GM18870 (cell line): ENCODE results near the gene PVALEF.

Experiments used
- ATAC-seq: cut with Tn5 transposase; IDR thresholded peaks from one replicate; pipeline ENCODE4 v1.9.1; 2021; ENCODE audit warnings: moderate library complexity; ENCODE audit not compliant: unreplicated experiment

The PVALEF gene

DNA sequence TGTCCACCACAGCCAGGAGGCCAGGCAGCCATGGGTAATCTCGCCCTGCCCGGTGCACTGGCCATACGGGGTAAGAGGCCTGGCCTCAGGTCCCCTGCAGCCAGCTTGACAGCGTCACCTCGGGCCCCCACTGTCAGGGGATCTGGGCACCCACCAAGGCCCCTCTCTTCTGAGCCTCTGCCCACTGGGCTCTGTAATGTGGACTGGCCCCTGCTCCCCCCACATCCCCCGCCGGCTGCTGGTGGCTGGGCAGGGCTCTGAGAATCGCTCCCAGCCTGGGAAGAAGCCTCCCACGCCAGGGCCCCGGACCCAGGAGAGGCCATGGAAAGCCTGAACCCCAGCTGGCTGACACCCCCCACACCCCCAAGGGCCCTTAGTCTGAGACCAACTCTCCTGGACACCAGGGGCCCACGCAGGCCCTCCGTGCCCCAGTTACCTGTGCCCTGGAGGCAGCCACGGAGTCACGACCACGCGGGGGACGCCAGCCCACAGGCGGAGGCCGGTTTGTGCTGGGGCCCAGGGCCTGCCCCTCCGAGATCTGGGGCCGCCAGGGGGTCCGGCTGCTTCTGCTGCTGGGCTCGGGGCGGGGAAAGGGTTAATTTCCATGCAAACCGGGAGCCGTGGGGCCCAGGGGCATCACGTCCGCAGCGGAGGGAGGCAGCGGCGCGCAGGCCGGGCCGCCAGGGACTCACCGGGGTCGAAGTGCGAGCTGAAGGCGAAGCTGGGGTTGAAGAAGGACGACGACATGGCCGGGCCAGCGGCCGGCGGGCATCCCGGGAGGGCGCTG lies at the start of gene PVALEF:
Gene PVALEF, plus strand, starts transcription at position 262 of the 787 bp plus-strand sequence. CDS start 15,720 bp downstream, outside the sequence.
- no peak for ATAC-seq

DNA sequence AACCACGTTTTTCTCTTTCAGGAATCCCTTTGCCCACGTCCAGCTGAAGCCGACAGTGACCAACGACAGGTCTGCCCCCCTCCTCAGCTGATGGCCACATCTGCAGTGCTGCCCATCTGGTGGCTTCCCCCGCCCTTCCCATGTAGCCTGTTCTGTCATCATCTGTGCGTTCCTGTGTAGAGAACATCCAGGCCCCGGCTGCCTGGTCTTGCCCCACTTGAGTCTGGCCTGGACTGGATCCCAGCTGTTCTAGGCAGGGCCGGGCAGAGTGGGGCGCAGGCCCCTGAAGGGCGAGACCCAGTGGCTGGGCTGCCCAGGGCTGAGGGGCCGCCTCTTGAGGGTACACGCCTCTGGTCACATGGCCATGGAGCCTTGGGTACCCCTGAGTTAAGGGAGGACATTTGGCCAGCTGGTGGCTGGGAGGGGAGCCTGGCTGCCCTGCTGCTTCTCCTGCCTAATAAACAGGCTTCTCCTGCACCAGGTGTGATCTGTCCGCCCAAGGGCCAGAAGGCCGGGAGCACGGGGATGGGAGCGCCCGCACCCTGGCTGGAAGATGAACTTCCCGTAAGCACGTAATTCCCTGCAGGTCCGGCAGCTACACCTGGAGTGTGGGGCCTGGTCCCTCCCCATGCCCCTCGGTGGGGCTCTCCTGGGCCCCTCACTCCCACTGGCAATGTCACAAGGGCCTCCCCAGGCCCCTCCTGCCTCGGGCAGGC lies 49.4 kb upstream of the PVALEF start:
- no peak for ATAC-seq

DNA sequence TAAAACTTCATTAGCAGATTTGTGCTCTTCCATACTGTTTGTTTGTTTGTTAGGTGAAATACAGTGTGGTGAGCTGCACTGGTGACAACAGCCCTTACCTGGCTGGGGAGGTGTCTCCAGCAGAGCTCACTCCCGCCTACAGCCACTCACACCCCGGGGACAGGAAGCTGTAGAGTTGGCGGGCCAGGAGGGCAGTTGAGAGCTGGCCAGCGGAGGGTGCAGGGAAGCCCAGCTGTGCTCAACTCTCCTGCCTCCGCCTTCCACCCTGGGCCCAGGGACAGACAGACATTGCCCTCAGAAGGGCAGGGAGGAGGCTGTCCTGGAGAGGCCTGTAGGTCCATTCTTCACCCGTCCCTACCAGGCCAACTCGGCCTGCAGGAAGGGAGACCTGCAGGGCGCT lies 48.6 kb upstream of the PVALEF start:
- no peak for ATAC-seq

DNA sequence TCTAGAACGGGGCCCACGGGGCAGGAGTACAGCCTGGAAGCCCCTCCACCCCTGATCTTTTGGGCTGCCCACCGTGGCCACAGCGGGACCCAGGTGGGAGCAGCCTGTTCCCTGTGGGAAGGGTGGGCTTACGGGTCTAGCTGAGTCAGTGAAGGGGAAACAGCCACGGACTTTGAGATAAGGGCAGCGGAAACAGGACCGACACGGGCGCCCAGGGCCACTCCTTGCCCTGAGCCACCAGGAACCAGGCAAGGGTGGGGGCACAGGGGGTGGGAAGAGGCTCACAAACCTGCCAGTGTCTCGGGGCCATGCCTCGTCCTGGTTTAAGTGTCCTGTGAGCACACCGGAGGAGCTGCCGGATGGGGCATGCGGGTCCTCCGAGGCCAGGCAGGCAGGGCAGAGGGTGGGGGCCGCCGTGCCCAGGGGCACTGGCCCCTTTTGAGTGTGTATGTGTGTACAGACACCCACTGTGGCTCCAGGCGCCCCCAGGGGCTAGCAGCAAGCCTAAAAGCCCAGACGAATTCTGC lies 47.6 kb upstream of the PVALEF start:
- no peak for ATAC-seq

DNA sequence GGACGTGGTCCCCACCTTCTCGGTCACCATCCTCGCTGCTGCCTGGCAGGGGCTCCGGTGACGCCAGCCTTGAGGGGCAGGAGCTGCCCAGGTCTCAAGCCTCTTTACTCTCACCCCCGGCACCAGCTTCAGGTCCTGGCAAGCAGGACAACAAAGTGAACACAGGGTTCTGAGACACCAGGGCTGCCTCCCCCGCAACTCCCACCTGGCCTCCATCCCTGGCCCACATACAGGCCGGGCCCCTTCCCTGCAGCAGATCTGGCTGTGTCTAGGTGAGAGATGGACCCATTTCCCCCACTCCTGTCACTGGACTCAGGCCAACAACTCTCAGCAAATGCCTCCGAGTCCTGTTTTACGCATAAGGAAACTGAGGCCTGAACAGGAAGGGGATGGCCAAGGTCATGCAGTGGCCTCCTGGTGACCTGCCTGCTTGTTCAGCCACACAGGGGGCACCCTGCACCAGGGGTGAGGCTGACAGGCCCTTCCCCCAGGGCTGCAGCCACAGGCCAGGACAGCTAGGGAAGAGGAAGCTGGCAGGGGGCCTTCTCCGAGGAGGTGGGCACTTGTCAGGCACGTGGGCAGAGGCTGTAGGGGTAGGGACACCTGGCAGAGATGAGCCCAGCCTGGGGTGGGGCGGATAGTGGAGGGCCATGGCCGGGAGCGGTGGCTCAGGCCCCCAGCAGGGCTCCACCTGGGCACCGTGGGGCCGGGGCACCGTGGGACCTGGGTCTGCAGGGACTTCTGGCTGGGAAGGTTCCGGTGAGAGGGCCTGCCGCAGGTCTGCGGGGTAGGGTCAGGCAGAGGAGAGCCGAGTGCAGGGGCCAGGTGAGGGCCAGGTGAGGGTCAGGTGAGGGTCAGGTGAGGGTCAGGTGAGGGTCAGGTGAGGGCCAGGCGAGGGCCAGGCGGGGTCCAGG lies 46.7 kb upstream of the PVALEF start:
- ATAC-seq, result no peak

DNA sequence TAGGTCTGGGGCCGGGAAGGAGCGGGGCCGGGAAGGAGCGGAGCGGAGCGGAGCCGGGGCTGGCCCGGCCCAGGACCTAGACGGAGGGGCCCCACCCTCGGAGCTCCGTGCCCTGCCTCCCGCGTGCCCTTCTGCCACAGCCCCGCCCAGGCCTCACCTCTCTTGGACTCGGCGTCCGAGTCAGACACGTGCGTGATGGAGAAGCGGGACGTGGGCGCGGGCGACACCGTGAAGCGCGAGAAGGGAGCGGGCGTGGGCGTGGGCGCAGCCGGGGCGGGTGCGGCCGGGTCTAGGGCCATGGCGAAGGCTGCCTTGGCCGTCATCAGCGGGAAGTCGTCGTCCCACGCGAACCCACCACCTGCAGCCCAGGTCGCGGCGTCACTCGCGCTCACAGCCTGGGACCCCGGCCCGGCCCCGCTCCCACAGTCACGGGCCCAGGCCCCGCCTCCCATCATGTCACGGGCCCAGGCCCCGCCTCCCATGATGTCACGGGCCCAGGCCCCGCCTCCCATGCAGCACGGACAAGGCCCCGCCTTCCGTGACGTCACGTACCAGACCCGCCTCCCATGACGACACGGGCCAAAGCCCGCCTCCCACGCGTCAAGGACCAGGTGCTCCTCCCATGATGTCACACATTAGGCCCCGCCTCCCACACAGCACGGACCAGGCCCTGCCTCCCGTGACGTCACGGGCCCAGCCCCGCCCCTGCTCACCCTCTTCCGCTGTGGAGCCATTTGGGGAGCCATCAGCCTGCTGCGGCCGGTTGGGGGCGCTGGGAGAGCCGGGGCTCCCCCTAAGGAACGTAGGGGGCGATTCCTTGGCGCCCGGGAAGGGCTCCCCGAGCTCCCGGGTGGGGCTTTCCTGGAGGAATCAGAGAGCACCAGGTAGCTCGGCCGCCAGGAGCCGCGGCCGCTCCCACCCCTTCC lies 45.8 kb upstream of the PVALEF start:
- ATAC-seq, result no peak

DNA sequence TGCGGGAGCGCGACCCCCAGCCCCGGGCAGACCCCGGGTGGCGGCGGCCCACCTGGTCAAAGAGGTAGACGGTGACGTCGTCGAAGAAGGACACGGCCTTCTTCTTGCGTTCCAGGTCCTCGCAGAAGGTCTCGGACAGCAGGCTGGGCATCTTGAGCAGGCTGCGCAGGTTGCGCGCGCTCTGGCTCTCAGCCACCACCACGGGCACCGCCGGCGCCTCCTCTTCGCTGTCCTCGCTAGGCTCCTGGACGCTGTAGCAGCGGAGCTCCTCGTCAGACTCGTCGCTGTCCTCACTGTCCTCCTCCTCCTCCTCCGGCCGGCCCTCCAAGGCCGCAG lies 45.2 kb upstream of the PVALEF start:
- ATAC-seq, result no peak

DNA sequence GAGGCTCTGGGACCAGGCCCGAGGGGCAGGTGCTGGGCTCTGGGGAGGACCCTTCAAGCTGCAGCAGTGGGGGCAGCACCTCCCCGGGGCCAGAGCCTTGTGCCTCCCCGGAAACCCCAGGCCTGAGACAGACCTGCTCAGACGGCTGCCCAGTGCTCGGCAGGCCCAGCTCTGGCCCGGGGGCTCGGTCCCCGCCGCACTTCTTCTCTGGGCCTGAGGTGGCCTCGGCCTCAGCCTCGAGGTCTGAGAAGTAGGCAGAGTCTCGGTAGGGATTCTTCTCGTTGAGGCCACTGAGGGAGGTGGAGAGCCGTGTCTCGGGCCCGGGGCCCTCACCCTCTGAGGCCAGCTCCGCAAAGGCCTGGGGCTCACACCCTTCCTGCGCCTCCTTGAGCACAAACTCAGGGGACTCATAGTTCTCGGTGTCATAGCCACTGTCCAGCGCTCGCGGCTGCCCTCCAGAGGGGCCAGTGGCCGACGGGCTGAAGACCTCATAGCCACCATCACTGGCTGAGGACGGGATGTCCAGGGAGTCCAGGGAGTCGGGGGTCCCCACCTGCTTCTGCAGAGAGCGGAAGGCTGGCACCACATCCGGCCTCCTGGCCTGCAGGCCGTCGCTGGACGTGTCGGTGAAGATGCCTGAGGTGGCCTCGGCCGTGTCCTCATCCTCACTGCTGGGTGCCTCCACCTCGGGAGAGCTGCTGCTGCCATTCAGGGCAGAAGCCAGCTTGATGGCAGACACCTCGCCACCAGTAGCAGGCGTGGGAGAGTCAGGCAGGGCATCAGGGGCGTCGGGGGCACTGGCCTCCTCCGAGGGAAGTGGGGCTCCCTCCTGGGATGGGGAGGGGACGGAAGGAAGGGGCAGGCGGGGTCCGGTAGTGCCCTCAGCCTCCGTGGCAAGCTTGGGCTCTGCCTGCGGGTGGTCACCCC lies 44.3 kb upstream of the PVALEF start:
- ATAC-seq, result no peak

DNA sequence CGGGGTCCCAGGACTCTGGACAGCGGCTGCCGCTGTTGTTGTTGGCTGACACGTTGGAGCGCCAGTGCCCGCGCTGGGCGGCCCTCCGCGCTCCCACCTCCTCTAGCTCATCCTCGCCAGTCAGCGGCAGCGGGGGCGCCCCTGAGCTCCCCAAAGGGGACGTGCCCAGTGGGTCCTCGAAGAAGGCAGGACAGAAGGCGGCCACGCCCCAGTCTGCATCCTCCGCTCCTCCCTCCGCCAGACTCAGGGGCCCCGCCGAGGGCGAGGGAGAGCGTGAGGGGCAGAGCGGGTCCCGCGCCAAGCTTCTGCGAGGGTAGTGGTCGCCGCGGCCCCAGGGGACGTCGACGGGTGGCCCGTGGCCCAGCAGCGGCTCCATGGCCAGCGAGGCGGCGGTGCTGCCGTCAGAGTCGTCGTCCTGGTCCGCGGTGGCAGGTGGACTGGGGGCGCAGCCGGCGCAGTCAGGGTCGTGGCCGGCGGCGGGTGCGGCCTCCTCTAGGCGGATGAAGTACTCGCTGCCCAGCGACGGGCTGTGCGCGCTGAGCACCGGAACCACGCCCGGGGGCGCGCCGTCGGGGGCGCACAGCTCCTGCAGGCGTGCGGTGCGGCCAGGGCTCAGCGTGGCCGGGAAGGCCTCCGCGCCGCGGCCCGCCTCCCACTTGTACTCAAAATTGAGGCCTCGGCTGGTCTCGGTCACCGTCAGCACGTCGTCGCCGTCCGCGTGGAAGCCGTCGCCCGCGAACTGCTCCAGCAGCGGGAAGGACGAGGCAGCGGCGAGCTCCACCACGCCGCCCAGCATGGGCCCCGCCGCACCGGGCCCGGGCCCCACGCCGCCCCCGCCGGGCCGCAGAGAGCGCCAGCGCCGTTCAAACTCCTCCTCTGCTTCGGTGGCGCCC lies 43.2 kb upstream of the PVALEF start:
- ATAC-seq, result no peak

DNA sequence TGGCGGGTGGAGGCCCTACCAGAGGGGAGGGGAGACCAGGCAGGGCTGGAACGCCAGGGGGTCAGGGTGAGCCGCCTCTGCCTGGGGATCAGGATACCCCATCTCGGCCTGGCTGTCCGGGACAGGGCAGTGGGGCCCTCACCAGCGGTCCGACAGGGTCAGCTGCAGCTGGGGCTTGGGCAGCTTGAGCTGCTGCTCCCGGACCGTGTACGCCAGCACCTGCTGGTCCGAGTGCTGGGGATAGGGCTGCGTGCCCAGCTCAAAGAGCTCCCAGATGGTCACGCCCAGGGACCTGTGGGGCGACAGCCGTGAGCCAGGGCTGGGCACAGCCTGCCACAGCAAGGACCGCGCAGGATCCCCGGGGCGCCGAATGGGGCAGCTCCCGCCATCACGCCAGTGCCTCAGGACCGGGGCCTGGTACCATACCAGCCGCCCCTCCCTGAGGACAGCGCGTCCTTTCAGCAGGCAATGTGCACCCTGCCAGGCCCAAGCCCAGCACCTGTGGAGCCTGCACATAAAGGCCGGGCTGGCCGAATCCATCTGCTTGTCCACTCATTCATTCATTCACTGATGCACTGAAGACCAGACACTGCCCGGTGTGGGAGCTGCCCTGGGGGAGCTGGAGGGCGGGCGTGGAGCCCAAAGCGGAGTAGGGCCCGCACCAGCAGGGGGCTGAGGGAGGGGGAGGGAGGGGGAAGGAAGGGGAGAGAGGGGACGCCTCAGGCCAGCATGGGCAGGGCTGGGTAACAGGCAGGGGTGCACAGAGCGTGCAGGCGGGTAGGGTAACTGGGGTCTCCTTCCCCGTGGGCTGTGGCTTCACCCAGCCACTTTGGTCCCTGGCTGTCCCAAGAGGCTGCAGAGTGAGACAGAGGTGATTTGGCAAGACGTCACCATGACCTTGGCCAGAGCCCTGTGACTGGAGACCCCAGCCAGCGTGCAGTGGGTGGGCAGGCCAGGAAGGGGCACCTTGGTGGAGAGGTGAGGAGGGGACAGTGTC lies 42.0 kb upstream of the PVALEF start:
- no peak for ATAC-seq

DNA sequence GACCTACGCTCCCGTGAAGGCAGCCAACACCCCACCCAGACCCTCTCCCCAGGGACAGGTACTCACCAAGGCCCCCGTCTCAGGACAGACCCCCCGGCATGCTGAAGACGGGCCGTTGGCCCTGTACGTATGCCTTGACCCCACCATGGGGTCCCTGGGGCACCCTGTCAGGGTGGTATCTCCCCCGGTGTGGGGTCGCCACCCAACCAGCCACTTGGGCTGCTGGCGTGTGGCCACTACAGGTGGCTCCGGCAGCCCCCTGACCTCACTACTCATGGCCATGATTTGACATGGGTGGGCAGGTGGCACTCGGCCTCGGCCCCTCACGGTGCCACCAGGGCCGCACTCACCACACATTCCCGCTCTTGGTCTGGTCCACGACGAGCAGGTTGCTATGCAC lies 40.9 kb upstream of the PVALEF start:
- ATAC-seq, result no peak

DNA sequence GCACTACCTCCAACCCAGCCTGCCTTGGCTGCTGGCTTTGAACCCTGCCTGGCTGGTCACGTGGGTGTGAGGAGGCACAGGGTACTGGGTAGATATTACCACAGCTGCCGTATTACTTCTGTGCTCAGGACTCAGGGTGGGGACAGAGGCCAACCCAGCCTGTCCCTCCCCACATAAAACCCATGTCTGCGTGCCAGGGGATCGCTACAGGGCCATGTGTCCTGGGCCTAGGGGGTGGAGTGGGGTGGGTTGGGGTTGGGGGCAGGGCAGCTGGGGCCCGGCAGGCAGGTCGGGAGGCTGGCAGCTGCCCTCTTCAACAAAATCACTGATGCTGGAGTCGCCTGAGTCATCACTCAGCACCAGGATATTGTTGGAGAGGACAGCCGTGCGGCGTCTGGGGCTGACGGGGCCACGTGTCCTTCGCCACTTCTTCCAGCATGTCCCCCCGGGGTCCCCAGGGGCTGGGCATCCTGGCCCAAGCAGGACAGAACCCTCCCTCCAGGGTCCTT lies 39.7 kb upstream of the PVALEF start:
- no peak for ATAC-seq

DNA sequence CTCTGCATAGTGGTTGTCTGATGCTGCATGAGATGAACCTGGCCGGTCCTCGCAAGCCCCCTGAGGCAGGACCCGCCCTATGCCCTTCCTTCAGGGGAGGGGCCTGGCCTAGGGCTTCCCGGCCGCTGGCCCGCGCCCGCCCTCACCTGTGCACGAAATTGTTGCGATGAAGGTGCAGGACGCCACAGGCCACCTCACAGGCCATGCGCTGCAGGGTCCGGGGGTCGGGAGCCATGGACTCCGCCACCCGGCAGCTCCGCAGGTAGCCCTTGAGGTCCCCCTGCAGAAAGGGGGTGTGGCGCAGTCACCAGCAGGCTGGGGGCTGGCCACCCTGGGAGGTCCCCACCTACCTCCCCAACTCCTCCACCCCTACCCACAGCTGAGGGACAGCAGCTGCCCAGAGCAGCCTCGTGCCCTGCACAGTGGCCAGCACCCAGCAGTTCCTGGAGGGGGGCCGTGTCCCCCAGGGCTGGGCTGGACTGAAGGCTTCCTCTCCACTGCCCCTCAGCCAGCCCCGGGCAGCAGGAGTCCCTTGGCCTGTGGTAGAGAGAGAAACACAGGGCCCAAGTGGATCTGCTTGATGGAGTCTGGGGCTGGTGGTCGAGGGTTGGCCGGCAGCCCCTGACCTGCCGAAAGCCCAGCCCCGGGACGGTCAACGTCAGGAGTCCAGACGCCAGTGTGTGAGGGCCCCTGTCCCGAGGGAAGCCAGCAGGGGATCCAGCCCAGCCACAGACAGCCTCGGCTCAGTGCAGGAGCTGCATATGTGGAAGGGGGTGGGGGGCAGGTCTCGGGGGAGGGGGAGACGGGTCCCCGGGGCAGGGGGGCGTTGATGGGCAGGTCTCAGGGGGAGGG lies 38.8 kb upstream of the PVALEF start:
- no peak for ATAC-seq

DNA sequence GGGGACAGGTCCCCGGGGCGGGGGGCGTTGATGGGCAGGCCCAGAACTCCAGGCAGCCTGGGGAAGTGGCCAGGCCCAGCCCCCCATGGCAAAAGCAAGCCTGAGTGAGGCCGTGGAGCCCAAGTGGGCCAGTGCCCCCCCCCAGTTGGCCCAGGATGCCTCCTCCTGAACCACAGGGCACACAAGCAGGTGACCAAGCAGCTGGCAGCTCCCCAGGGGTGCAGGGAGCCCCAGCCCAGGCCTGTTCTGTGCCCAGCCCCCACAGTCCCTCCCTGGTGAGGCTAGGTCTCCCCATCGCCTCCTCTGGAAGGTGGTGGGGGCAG lies 38.2 kb upstream of the PVALEF start:
- no peak for ATAC-seq

DNA sequence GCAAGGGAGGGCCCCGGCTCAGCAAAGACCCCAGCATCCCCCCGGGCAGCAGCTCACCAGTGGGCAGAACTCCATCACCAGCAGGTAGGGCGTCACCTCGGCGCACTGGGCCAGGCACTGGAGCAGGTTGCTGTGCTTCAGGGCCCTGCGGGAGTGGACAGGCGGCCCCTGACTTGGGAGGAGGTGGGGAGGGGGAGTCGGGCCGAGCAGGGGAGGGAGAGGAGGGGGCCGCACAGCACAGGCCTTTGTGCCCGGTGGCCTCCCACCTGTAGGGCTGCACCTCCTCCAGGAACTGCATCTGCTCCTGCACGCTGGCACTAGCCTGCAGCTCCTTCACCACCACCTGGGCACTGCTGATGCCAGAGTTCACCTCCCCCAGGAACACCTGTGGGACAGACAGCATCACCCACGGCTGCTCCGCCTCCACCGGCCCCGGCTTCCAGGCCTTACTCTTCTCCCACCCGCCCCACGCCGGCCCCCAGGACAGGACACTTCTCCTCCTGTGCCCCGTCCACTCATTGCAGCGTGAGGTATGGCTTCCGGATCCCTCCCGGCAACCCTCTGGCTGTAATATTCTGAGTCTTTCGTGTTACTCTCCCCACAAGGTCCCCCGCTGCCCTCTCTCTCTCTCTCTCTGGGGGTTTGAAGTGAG lies 37.7 kb upstream of the PVALEF start:
- no peak for ATAC-seq
